ENCODE results near the gene S1PR3. TPM values are rescaled to one million over a fixed set of nuclear protein-coding genes. Genes with fewer than 3 reads are reported as not detected.

Gene S1PR3
- total and polyA plus RNA-seq, 9 of the 15 experiments (the other 6 are each of a cell fraction or from before 2014, with no cell fraction given), result 0.03 to 2.0 (median 0.29) TPM

DNA sequence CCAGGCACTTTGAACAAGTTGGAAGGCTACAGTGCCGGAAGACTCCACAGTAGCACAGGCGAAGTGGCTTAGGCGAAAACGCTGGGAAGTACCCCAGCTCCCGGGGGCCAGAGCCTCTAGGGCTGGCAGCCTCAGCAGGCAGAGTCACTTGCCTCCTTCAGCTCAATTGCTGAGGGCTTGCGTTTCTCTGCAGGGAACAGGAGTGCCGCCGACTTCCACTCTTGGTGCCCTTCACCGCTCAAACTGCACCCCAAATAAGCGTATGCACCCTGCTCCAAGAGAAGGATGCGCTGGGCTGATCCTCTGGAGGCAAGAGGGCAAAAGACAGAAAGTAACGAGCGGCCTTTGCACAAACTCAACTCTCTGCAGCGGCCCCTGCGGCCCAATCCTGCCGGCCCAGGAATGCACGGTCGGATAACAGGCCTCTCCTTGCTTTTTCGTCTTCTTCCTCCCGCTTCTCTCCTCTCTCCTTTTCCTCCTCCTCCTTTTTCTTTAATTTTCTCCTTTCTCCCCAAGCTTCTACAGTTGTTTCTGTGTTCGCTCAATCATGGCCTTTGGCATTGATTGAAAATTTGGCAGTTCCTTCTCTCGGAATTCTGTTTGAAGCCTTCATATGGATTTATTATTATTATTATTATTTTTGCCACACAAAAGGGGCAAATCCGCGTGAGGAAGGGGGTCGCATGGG lies 1.1 kb upstream of the S1PR3 start (continued):
- no peak for TF ChIP-seq SETDB1 (IDR thresholded peaks at IDR 0.05; ENCODE audit: low read length)

DNA sequence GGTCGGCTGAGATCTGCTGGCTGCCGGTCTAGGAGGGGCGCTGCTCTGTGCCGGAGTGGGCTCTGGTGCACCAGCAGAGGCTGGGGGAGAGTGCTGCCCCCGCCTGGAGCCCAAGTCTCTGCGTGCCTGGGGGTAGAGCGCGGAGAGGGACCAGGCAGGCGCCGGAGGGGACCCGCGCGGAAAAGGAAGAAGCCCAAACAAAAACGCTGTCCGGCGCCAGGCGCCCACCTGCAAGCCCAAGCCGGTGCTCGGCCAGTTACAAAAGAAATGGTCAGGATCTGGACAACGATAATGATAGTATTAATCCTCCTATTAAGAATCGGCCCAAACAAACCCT lies 571 bp upstream of the S1PR3 start:
- in situ Hi-C loops (cut with MboI), result no loop called here
- H3K27ac ChIP-seq (ENCODE audit: extremely low read depth, low read depth, low read length), result no peak overlapping the region
- no TSS peak for BruUV-seq (replicated peaks)
- ATAC-seq, result no peak
- H2AFZ ChIP-seq (ENCODE audit: low read depth, low read length), result no peak overlapping the region
- peaks cover 0 to 11% of the 10 kb centered on the region in 2 experiments; a peak in 3 of 5 replicates for H3K4me1 ChIP-seq (replicated peaks in 1 of 2; ENCODE audit: control insufficient read depth in 2 of 2, insufficient read depth in 2 of 2, low read length in 2 of 2)
- H3K79me2 ChIP-seq (ENCODE audit: control insufficient read depth, insufficient read depth, low read length), result no peaks in the 10 kb centered on the region
- no peak overlapping the region for H3K9ac ChIP-seq (ENCODE audit: insufficient read depth in 1 of 2, low read depth in 2 of 2, low read length in 2 of 2)
- no peak overlapping the region for H3K4me3 ChIP-seq
- no peaks in the 10 kb centered on the region for H3K9me1 ChIP-seq (ENCODE audit: control insufficient read depth, insufficient read depth, low read length)
- intact Hi-C loops (cut with micrococcal nuclease), result loop anchor here (10.0 kb wide), 1 partner anchor 306 kb away; no protein-coding TSS in a partner anchor
- POLR2A ChIA-PET, result no interaction called here
- no peak overlapping the region for H3K4me2 ChIP-seq (ENCODE audit: insufficient read depth, low read length)
- CTCF ChIA-PET (ENCODE audit: low intra/inter-chr PET ratio), result no interaction called here
- H3K27me3 ChIP-seq (ENCODE audit: control insufficient read depth in 2 of 2, insufficient read depth in 2 of 2, low read length in 2 of 2), result peaks cover 0 to 23% of the 10 kb centered on the region in 2 experiments; a peak in 2 of 5 replicates
- WGBS (ENCODE audit: insufficient coverage, low coverage, missing lambda C conversion rate), result 33% methylated on average over 1 of the region's 21 CpGs
- H3K9me3 ChIP-seq (replicated peaks; ENCODE audit: control insufficient read depth, insufficient read depth, low read depth, low read length), result no peaks in the 10 kb centered on the region
- no peaks in the 10 kb centered on the region for H3K36me3 ChIP-seq (ENCODE audit: control insufficient read depth, insufficient read depth, low read length)
- FAIRE-seq, result no peak
- TF ChIP-seq BMI1 (IDR thresholded peaks at IDR 0.05; ENCODE audit: low read length), result no peak
- no peak for TF ChIP-seq PHF21A (IDR thresholded peaks at IDR 0.05; ENCODE audit: borderline replicate concordance, low read depth)
- TF ChIP-seq ZNF668 (CRISPR knock-in tag; IDR thresholded peaks at IDR 0.05), result no peak
- TF ChIP-seq ZNF830 (CRISPR knock-in tag; IDR thresholded peaks at IDR 0.05), result no peak
- no peak for TF ChIP-seq ZNF780A (CRISPR knock-in tag; IDR thresholded peaks at IDR 0.05)
- TF ChIP-seq, protein P1, sequence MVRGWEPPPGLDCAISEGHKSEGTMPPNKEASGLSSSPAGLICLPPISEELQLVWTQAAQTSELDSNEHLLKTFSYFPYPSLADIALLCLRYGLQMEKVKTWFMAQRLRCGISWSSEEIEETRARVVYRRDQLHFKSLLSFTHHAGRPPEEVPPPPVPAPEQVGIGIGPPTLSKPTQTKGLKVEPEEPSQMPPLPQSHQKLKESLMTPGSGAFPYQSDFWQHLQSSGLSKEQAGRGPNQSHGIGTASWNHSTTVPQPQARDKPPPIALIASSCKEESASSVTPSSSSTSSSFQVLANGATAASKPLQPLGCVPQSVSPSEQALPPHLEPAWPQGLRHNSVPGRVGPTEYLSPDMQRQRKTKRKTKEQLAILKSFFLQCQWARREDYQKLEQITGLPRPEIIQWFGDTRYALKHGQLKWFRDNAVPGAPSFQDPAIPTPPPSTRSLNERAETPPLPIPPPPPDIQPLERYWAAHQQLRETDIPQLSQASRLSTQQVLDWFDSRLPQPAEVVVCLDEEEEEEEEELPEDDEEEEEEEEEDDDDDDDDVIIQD (CRISPR knock-in tag; IDR thresholded peaks at IDR 0.05), result no peak
- no peak for DNase-seq (ENCODE audit: extremely low read depth in 1 of 4, low spot score in 3 of 4)
- no peaks in the 10 kb centered on the region for H4K20me1 ChIP-seq (replicated peaks; ENCODE audit: control insufficient read depth, insufficient read depth, low read length)
